NB4 (cell line): Measurements from ENCODE around the gene CIP2A.

ENCODE experiments used
- POLR2A ChIP-seq: IDR thresholded peaks from 2 replicates; pipeline ENCODE4 v1.6.1; 2011; ENCODE audit warnings: mild to moderate bottlenecking; ENCODE audit not compliant: insufficient read length; ENCODE audit errors: extremely low read depth
- TF ChIP-seq, protein P1 (sequence below): IDR thresholded peaks from one replicate; pipeline ENCODE4 v1.5.1; 2012; ENCODE audit warnings: low read depth, low read length

DNA sequence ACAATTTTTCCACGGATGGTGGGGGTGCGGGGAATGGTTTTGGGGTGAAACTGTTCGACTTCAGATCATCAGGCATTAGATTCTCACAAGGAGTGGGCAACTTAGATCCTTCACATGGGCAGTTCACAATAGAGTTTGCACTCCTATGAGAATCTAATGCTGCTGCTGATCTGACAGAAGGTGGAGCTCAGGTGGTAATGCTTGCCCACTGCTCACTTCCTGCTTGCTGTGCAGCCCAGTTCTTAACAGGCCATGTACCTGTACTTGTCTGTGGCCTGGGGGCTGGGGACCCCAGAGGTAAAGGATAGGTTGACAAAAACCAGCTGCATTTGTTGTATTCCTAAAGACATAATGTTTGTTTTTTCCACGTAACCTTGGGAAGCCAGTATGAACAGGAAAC is 16.3 kb upstream of the CIP2A start:
- TF ChIP-seq POLR2A, result no peak
- TF ChIP-seq, protein P1, sequence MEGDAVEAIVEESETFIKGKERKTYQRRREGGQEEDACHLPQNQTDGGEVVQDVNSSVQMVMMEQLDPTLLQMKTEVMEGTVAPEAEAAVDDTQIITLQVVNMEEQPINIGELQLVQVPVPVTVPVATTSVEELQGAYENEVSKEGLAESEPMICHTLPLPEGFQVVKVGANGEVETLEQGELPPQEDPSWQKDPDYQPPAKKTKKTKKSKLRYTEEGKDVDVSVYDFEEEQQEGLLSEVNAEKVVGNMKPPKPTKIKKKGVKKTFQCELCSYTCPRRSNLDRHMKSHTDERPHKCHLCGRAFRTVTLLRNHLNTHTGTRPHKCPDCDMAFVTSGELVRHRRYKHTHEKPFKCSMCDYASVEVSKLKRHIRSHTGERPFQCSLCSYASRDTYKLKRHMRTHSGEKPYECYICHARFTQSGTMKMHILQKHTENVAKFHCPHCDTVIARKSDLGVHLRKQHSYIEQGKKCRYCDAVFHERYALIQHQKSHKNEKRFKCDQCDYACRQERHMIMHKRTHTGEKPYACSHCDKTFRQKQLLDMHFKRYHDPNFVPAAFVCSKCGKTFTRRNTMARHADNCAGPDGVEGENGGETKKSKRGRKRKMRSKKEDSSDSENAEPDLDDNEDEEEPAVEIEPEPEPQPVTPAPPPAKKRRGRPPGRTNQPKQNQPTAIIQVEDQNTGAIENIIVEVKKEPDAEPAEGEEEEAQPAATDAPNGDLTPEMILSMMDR, result no peak
